Psoas muscle (tissue), 8 donors: ENCODE measurements around the gene CIZ1. TPM values are rescaled to one million over a fixed set of nuclear protein-coding genes. Genes with fewer than 3 reads are reported as not detected.

Experiments
- ATAC-seq, 4 donors: fragments of 200-7000 bp; cut with Tn5 transposase; one replicate each; pipeline ENCODE4 v1.9.1; 2020; ENCODE audit warnings: moderate library complexity in 3 of 4, mild to moderate bottlenecking in 2 of 4
- DNase-seq, 2 donors: peaks; one replicate each; pipeline ENCODE4 v3.0.0-alpha.2; 2020
- H3K27ac ChIP-seq: fragments of 200-600 bp; one replicate; pipeline ENCODE4 v1.8.0; 2022
- H3K27me3 ChIP-seq, 3 donors: fragments of 200-600 bp in 1 of 3; one replicate each; pipeline versions ENCODE4 v1.6.1 to v1.8.0; 2013 to 2022; ENCODE audit warnings: low read length in 2 of 3, mild to moderate bottlenecking in 2 of 3, moderate library complexity in 1 of 3; ENCODE audit not compliant: insufficient read depth in 3 of 3
- H3K36me3 ChIP-seq, 2 donors: fragments of 200-600 bp in 1 of 2; one replicate each; pipeline versions ENCODE4 v1.6.1 to v1.8.0; 2013 to 2022; ENCODE audit warnings: low read depth in 1 of 2, mild to moderate bottlenecking in 1 of 2, moderate library complexity in 1 of 2; ENCODE audit not compliant: insufficient read depth in 1 of 2
- H3K4me1 ChIP-seq: fragments of 200-600 bp; one replicate; pipeline ENCODE4 v1.8.0; 2022
- H3K4me3 ChIP-seq: fragments of 200-600 bp; one replicate; pipeline ENCODE4 v1.8.0; 2022; ENCODE audit warnings: mild to moderate bottlenecking
- H3K9me3 ChIP-seq: fragments of 200-600 bp; one replicate; pipeline ENCODE4 v1.8.0; 2022
- CTCF ChIP-seq: fragments of 200-600 bp; IDR thresholded peaks from one replicate; pipeline ENCODE4 v1.8.0; 2022; ENCODE audit warnings: antibody characterized with exemption
- WGBS, 3 donors: extraction: QIAGEN DNeasy Blood & Tissue Kit; methylation state at CpG; one replicate each; pipeline versions ENCODE4 v1.1.6 to v1.1.7; 2013; 5-methylcytosine and 5-hydroxymethylcytosine counted together
- intact Hi-C, 2 donors: fragments of 100-400 bp; cut with DNase I; formaldehyde crosslinking; loops; one replicate each; pipeline versions ENCODE4 v1.11.0 to v1.14.2; 2022
- polyA plus RNA-seq, 3 donors: library from polyadenylated mRNA; stranded (reverse); fragments of 200-250 nt; gene quantifications; one replicate each; pipeline ENCODE4 v1.2.3, GENCODE V29; 2013
- total RNA-seq, 4 donors: library from RNA; stranded (reverse); fragmentation: NEBNext Ultra II Directional in 2 of 4; extraction: Animal tissue kit (Norgen Biotek cat#: 25700) in 2 of 4; gene quantifications; one replicate each; pipeline versions ENCODE4 v1.2.1 to v1.2.4, GENCODE V29; 2021 to 2023
- donor health status: healthy with polysubstance abuse.
- donor health status: DM: no; HTN: no; CAD: no; lungs with moderate emphysema.
- donor health status: Bipolar disorder and iron deficiency.
- donor health status: healthy.
- donor health status: DM: yes; HTN: yes; CAD: no.
- donor health status: DM: no; HTN: no; CAD: no.
- donor health status: DM: no; HTN: no; CAD: no.
- donor health status: DM: yes; HTN: yes; CAD: no.

CIZ1 gene
- total and polyA plus RNA-seq, 7 donors, result 36.2 to 119 (median 86.0) TPM

- peak overlapping the region; percentile 98 for H3K4me3 ChIP-seq
- peak; percentile 10 to 48 for DNase-seq
Observed at GRCh38 chr9:128125580-128126354, 65.6 kb downstream of the CIZ1 start.

GRCh38 chr9:128124873-128125579 lies 66.3 kb downstream of the CIZ1 start:
- no peaks in the 10 kb centered on the region for H3K9me3 ChIP-seq
- H3K4me1 ChIP-seq, result peaks cover 31% of the 10 kb centered on the region
- DNase-seq, result peak; percentile 65 to 74
- H3K36me3 ChIP-seq, result peaks cover 0 to 57% of the 10 kb centered on the region in 2 donors
- peak overlapping the region; percentile 98 for H3K4me3 ChIP-seq
- ATAC-seq, result no peak
- no peak overlapping the region for H3K27ac ChIP-seq
- intact Hi-C loops, result no loop called here
- peak; percentile 29 for TF ChIP-seq CTCF
- WGBS, 3 donors, result 60 to 62% (median 62%) methylated on average over 16 of the region's 16 CpGs
- no peaks in the 10 kb centered on the region for H3K27me3 ChIP-seq

More at GRCh38 chr9:128125580-128126354, 65.6 kb downstream of the CIZ1 start:
- Histone ChIP-seq H3K4me1 (peaks cover 31% of the 10 kb centered on the region), H3K27me3 (no peaks in the 10 kb centered on the region), H3K9me3 (no peaks in the 10 kb centered on the region), H3K36me3 (peaks cover 0 to 50% of the 10 kb centered on the region in 2 donors), H3K27ac (no peak overlapping the region)
- 29 to 38% (median 37%) methylated on average over 10 of the region's 10 CpGs for WGBS, 3 donors
- TF ChIP-seq CTCF, result no peak
- no peak for ATAC-seq
- intact Hi-C loops, result no loop called here

- WGBS, 3 donors, result 87 to 89% (median 87%) methylated on average over 8 of the region's 8 CpGs
- peak; percentile 5 to 29 for DNase-seq
- intact Hi-C loops, result no loop called here
Observed at GRCh38 chr9:128124451-128124850, 66.9 kb downstream of the CIZ1 start.

GRCh38 chr9:128123451-128124080 lies 67.8 kb downstream of the CIZ1 start:
- DNase-seq, result peak; percentile 7 to 53
- no peak for ATAC-seq
- intact Hi-C loops, result no loop called here
- no peak for TF ChIP-seq CTCF
- Histone ChIP-seq H3K4me3 (no peak overlapping the region), H3K27ac (no peak overlapping the region), H3K9me3 (no peaks in the 10 kb centered on the region), H3K27me3 (no peaks in the 10 kb centered on the region), H3K4me1 (peaks cover 23% of the 10 kb centered on the region), H3K36me3 (peaks cover 0 to 59% of the 10 kb centered on the region in 2 donors)
- 84 to 88% (median 88%) methylated on average over 21 of the region's 21 CpGs for WGBS, 3 donors

More at GRCh38 chr9:128124451-128124850, 66.9 kb downstream of the CIZ1 start:
- H3K27me3 ChIP-seq, result no peaks in the 10 kb centered on the region
- peaks cover 0 to 59% of the 10 kb centered on the region in 2 donors for H3K36me3 ChIP-seq
- no peaks in the 10 kb centered on the region for H3K9me3 ChIP-seq
- TF ChIP-seq CTCF, result no peak
- H3K27ac ChIP-seq, result no peak overlapping the region
- no peak for ATAC-seq
- H3K4me1 ChIP-seq, result peaks cover 30% of the 10 kb centered on the region
- no peak overlapping the region for H3K4me3 ChIP-seq
